ENCODE data around the gene PARD6B. TPM values are rescaled to one million over a fixed set of nuclear protein-coding genes. Genes with fewer than 3 reads are reported as not detected.

The PARD6B gene
- polyA plus RNA-seq, 3 donors, result 18.5 to 25.7 (median 20.5) TPM

DNA sequence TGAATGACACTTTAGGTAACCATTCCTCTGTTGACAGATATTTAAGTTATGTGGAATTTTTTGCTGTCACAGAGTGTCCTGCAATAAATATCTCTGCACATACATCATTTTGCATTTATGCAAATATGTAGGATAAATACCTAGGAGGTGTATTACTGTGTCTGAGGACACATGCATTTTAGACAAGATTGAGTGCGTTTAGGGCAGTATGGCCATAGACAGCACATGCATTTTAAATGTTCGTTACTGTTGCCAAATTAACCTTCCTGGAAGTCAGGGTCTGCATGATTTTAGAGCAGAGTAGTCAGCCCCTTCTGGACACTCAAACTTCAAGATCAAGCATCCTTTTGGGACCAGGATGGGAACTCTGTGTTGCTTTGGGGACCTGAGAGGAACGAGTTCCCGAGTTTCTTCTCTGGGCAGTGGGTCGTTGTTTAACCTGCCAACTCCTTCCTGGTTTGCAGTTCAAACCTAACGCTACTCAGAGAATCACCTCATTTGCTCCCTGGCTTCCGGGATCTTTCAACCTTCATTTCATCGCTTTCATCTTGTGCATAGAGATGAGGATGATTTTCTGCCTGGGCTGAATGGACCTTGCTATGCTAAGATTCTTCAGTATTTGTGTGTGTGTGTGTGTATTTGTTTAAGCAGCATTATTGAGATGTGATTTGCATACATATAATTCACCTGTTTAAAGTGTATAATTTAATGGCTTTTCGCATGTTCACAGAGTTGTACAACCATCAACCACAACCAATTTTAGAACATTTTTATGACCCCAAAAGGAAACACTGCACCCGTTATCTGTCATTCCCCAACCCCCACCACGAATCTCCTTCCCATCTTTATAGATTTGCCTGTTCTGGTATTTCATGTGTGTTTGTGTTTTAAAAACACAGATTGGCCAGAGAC is 73.3 kb downstream of the PARD6B start:
- DNase-seq (ENCODE audit: extremely low read depth in 1 of 11, low read depth in 9 of 11, low spot score in 4 of 11), result no peak

- DNase-seq (ENCODE audit: extremely low read depth in 1 of 11, low read depth in 9 of 11, low spot score in 4 of 11), result no peak
Observed at GRCh38 chr20:50805349-50805684, 73.9 kb downstream of the PARD6B start.

- DNase-seq (ENCODE audit: extremely low read depth in 1 of 11, low read depth in 9 of 11, low spot score in 4 of 11), result no peak
Observed at GRCh38 chr20:50806126-50806768, 74.9 kb downstream of the PARD6B start.

Other genes with a start within 250 kb of the PARD6B start
- gene PTPN1, start 221.2 kb upstream of the PARD6B start, polyA plus RNA-seq (ENCODE audit: insufficient read length in 3 of 3), result 10 to 100 TPM; 32.8 to 33.4 (median 32.8) TPM
- gene RIPOR3, start 40.0 kb upstream of the PARD6B start, polyA plus RNA-seq (ENCODE audit: insufficient read length in 3 of 3), result 10 to 100 TPM in 1 of 3 donors, 1 to 10 TPM in 2; 5.4 to 10.8 (median 5.5) TPM
- gene BCAS4, start 63.5 kb downstream of the PARD6B start, polyA plus RNA-seq (ENCODE audit: insufficient read length in 3 of 3), result 1 to 10 TPM; 4.6 to 5.9 (median 5.5) TPM
- 100 to 1,000 TPM; 114 to 155 (median 130) TPM for gene ADNP, start 199.9 kb downstream of the PARD6B start, polyA plus RNA-seq (ENCODE audit: insufficient read length in 3 of 3)
- gene DPM1, start 227.0 kb downstream of the PARD6B start, polyA plus RNA-seq (ENCODE audit: insufficient read length in 3 of 3), result 10 to 100 TPM; 59.0 to 70.1 (median 62.2) TPM
- gene MOCS3, start 227.2 kb downstream of the PARD6B start, polyA plus RNA-seq (ENCODE audit: insufficient read length in 3 of 3), result 1 to 10 TPM; 4.8 to 5.6 (median 5.4) TPM

All from renal cortex interstitium (tissue), 11 donors.